ENCODE results near the gene CASTOR1. TPM values are rescaled to one million over a fixed set of nuclear protein-coding genes. Genes with fewer than 3 reads are reported as not detected.
"Not testable (repeated sequence)": the region's sequence is repeated elsewhere in the genome, so short reads cannot be mapped to it uniquely, and the experiment has no call there.

The CASTOR1 gene
- 14.2 TPM for polyA plus RNA-seq (2013, experiment 1 of 2)
- polyA plus RNA-seq (2013, experiment 2 of 2): 9.1 TPM

GRCh38 chr22:30289141-30289979 lies at the start of gene CASTOR1:
TSS of gene CASTOR1 (minus strand) at chr22:30289505. CDS start at chr22:30289497, 8 bp downstream.
- WGBS, 2 experiments (ENCODE audit: insufficient coverage in 2 of 2): 0% methylated on average over 70 to 76 of the region's 85 CpGs
- Histone ChIP-seq H3K9me3 (ENCODE audit: control insufficient read depth, low read length) (no peaks in the 10 kb centered on the region), H3K27ac (ENCODE audit: low read depth, low read length, severe bottlenecking) (peak within 1 kb of the TSS; percentile 45), H3K4me3 (ENCODE audit: extremely low read depth, insufficient read depth, low read length, poor library complexity, severe bottlenecking) (peak within 1 kb of the TSS; percentile 66), H3K4me1 (ENCODE audit: control insufficient read depth, insufficient read depth, low read length, poor library complexity, severe bottlenecking) (peaks cover 25% of the 10 kb centered on the region), H3K36me3 (ENCODE audit: control insufficient read depth, insufficient read depth, low read length) (peaks cover 29% of the 10 kb centered on the region)

- H3K9me3 ChIP-seq (ENCODE audit: control insufficient read depth, low read length): no peaks in the 10 kb centered on the region
- H3K4me3 ChIP-seq (ENCODE audit: extremely low read depth, insufficient read depth, low read length, poor library complexity, severe bottlenecking): no peak overlapping the region
- H3K27ac ChIP-seq (ENCODE audit: low read depth, low read length, severe bottlenecking): no peak overlapping the region
- H3K4me1 ChIP-seq (ENCODE audit: control insufficient read depth, insufficient read depth, low read length, poor library complexity, severe bottlenecking): no peaks in the 10 kb centered on the region
- 96 to 97% methylated on average over 3 to 5 of the region's 7 CpGs for WGBS, 2 experiments (ENCODE audit: insufficient coverage in 2 of 2)
- H3K36me3 ChIP-seq (ENCODE audit: control insufficient read depth, insufficient read depth, low read length): peaks cover 97% of the 10 kb centered on the region
These were observed 49.5 kb upstream of the CASTOR1 start for GRCh38 chr22:30338802-30339201.

GRCh38 chr22:30338341-30338740 lies 49.0 kb upstream of the CASTOR1 start:
- not testable (repeated sequence) for H3K27ac ChIP-seq (ENCODE audit: low read depth, low read length, severe bottlenecking); H3K9me3 ChIP-seq (ENCODE audit: control insufficient read depth, low read length); H3K4me1 ChIP-seq (ENCODE audit: control insufficient read depth, insufficient read depth, low read length, poor library complexity, severe bottlenecking); H3K4me3 ChIP-seq (ENCODE audit: extremely low read depth, insufficient read depth, low read length, poor library complexity, severe bottlenecking)
- 94 to 100% methylated on average over 6 to 8 of the region's 9 CpGs for WGBS, 2 experiments (ENCODE audit: insufficient coverage in 2 of 2)
- H3K36me3 ChIP-seq (ENCODE audit: control insufficient read depth, insufficient read depth, low read length): peaks cover 97% of the 10 kb centered on the region

- Histone ChIP-seq H3K4me1 (ENCODE audit: control insufficient read depth, insufficient read depth, low read length, poor library complexity, severe bottlenecking) (no peaks in the 10 kb centered on the region), H3K27ac (ENCODE audit: low read depth, low read length, severe bottlenecking) (no peak overlapping the region), H3K9me3 (ENCODE audit: control insufficient read depth, low read length) (no peaks in the 10 kb centered on the region), H3K4me3 (ENCODE audit: extremely low read depth, insufficient read depth, low read length, poor library complexity, severe bottlenecking) (no peak overlapping the region), H3K36me3 (ENCODE audit: control insufficient read depth, insufficient read depth, low read length) (peaks cover 97% of the 10 kb centered on the region)
- WGBS, 2 experiments (ENCODE audit: insufficient coverage in 2 of 2): 96 to 97% methylated on average over 8 of the region's 8 CpGs
These were observed 48.1 kb upstream of the CASTOR1 start for GRCh38 chr22:30337461-30337778.

GRCh38 chr22:30336752-30337460 lies 47.6 kb upstream of the CASTOR1 start:
- Histone ChIP-seq H3K9me3 (ENCODE audit: control insufficient read depth, low read length) (no peaks in the 10 kb centered on the region), H3K27ac (ENCODE audit: low read depth, low read length, severe bottlenecking) (no peak overlapping the region), H3K36me3 (ENCODE audit: control insufficient read depth, insufficient read depth, low read length) (peaks cover 97% of the 10 kb centered on the region), H3K4me1 (ENCODE audit: control insufficient read depth, insufficient read depth, low read length, poor library complexity, severe bottlenecking) (no peaks in the 10 kb centered on the region), H3K4me3 (ENCODE audit: extremely low read depth, insufficient read depth, low read length, poor library complexity, severe bottlenecking) (no peak overlapping the region)
- 85 to 96% methylated on average over 3 to 4 of the region's 4 CpGs for WGBS, 2 experiments (ENCODE audit: insufficient coverage in 2 of 2)

- 82 to 100% methylated on average over 1 of the region's 1 CpG for WGBS, 2 experiments (ENCODE audit: insufficient coverage in 2 of 2)
These were observed 45.9 kb upstream of the CASTOR1 start for GRCh38 chr22:30335236-30335635.

GRCh38 chr22:30334646-30335045 lies 45.3 kb upstream of the CASTOR1 start:
- 83 to 98% methylated on average over 1 to 3 of the region's 4 CpGs for WGBS, 2 experiments (ENCODE audit: insufficient coverage in 2 of 2)
- Histone ChIP-seq H3K27ac (ENCODE audit: low read depth, low read length, severe bottlenecking) (no peak overlapping the region), H3K4me3 (ENCODE audit: extremely low read depth, insufficient read depth, low read length, poor library complexity, severe bottlenecking) (no peak overlapping the region), H3K9me3 (ENCODE audit: control insufficient read depth, low read length) (no peaks in the 10 kb centered on the region), H3K4me1 (ENCODE audit: control insufficient read depth, insufficient read depth, low read length, poor library complexity, severe bottlenecking) (peaks cover 10% of the 10 kb centered on the region), H3K36me3 (ENCODE audit: control insufficient read depth, insufficient read depth, low read length) (peaks cover 92% of the 10 kb centered on the region)

More at GRCh38 chr22:30335236-30335635, 45.9 kb upstream of the CASTOR1 start:
- Histone ChIP-seq H3K4me1 (ENCODE audit: control insufficient read depth, insufficient read depth, low read length, poor library complexity, severe bottlenecking) (peaks cover 7% of the 10 kb centered on the region), H3K4me3 (ENCODE audit: extremely low read depth, insufficient read depth, low read length, poor library complexity, severe bottlenecking) (no peak overlapping the region), H3K27ac (ENCODE audit: low read depth, low read length, severe bottlenecking) (no peak overlapping the region), H3K36me3 (ENCODE audit: control insufficient read depth, insufficient read depth, low read length) (peaks cover 94% of the 10 kb centered on the region), H3K9me3 (ENCODE audit: control insufficient read depth, low read length) (no peaks in the 10 kb centered on the region)

- Histone ChIP-seq H3K27ac (ENCODE audit: low read depth, low read length, severe bottlenecking) (no peak overlapping the region), H3K9me3 (ENCODE audit: control insufficient read depth, low read length) (no peaks in the 10 kb centered on the region), H3K36me3 (ENCODE audit: control insufficient read depth, insufficient read depth, low read length) (peaks cover 84% of the 10 kb centered on the region), H3K4me1 (ENCODE audit: control insufficient read depth, insufficient read depth, low read length, poor library complexity, severe bottlenecking) (peaks cover 11% of the 10 kb centered on the region), H3K4me3 (ENCODE audit: extremely low read depth, insufficient read depth, low read length, poor library complexity, severe bottlenecking) (no peak overlapping the region)
- WGBS, 2 experiments (ENCODE audit: insufficient coverage in 2 of 2): 100% methylated on average over 1 to 2 of the region's 3 CpGs
These were observed 44.4 kb upstream of the CASTOR1 start for GRCh38 chr22:30333707-30334087.

GRCh38 chr22:30332994-30333706 lies 43.8 kb upstream of the CASTOR1 start:
- 100% methylated on average over 1 of the region's 2 CpGs for WGBS, 2 experiments (ENCODE audit: insufficient coverage in 2 of 2)
- peaks cover 79% of the 10 kb centered on the region for H3K36me3 ChIP-seq (ENCODE audit: control insufficient read depth, insufficient read depth, low read length)
- H3K27ac ChIP-seq (ENCODE audit: low read depth, low read length, severe bottlenecking): no peak overlapping the region
- H3K4me1 ChIP-seq (ENCODE audit: control insufficient read depth, insufficient read depth, low read length, poor library complexity, severe bottlenecking): peaks cover 11% of the 10 kb centered on the region
- H3K9me3 ChIP-seq (ENCODE audit: control insufficient read depth, low read length): no peaks in the 10 kb centered on the region
- no peak overlapping the region for H3K4me3 ChIP-seq (ENCODE audit: extremely low read depth, insufficient read depth, low read length, poor library complexity, severe bottlenecking)

- peaks cover 15% of the 10 kb centered on the region for H3K4me1 ChIP-seq (ENCODE audit: control insufficient read depth, insufficient read depth, low read length, poor library complexity, severe bottlenecking)
- H3K4me3 ChIP-seq (ENCODE audit: extremely low read depth, insufficient read depth, low read length, poor library complexity, severe bottlenecking): no peak overlapping the region
- no peaks in the 10 kb centered on the region for H3K9me3 ChIP-seq (ENCODE audit: control insufficient read depth, low read length)
- no peak overlapping the region for H3K27ac ChIP-seq (ENCODE audit: low read depth, low read length, severe bottlenecking)
- WGBS, 2 experiments (ENCODE audit: insufficient coverage in 2 of 2): 94 to 96% methylated on average over 3 of the region's 5 CpGs
- H3K36me3 ChIP-seq (ENCODE audit: control insufficient read depth, insufficient read depth, low read length): peaks cover 75% of the 10 kb centered on the region
These were observed 43.2 kb upstream of the CASTOR1 start for GRCh38 chr22:30332551-30332950.
